HG02885 (cell line): ENCODE data around the gene CD101.

Source experiments
- ATAC-seq: cut with Tn5 transposase; IDR thresholded peaks from one replicate; pipeline ENCODE4 v1.9.1; 2021; ENCODE audit warnings: mild to moderate bottlenecking; ENCODE audit not compliant: unreplicated experiment, poor library complexity

The CD101 gene

DNA sequence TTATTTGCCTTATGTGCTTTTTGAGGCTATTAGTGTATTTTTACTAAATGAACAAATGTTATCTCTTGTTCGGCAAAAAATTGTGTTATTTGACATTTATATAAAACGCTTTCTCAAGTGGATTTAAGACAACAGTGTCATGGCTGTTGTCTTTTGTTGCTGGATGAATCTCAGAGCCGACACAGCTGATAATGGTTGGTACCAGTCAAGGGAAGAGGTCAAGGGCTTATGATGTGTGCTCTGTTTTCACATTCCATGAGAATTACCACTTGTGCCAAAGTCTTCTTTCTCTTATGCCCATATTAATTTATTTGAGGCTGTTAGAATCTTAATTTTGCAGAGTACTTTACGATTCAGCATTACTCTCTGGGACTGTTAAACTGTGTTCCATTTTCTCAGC is 17.9 kb upstream of the CD101 start:
- no peak for ATAC-seq

DNA sequence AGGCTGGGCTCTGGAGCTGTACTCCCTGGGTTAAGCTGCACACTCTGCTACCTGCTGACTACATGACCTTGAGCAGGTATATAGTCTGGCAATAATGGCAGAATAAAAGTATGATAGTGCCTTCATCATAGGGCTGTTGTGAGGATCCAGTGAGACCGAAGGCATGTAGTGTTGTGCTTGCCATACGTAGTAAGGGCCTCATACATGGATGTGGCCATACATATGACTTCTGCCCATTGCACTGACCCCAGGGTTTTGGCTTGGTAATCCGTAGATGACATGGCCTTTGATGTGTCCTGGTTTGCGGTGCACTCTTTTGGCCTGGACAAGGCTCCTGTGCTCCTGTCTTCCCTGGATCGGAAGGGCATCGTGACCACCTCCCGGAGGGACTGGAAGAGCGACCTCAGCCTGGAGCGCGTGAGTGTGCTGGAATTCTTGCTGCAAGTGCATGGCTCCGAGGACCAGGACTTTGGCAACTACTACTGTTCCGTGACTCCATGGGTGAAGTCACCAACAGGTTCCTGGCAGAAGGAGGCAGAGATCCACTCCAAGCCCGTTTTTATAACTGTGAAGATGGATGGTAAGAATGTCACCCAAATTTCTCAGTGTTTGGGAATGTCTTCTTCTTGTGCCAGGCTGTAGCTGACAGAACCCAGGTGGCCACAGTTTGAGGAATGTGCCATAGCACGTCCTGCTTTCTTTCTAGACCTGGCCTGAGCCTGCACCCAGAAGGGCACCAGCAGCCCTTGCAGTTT is 17.0 kb upstream of the CD101 start:
- no peak for ATAC-seq

DNA sequence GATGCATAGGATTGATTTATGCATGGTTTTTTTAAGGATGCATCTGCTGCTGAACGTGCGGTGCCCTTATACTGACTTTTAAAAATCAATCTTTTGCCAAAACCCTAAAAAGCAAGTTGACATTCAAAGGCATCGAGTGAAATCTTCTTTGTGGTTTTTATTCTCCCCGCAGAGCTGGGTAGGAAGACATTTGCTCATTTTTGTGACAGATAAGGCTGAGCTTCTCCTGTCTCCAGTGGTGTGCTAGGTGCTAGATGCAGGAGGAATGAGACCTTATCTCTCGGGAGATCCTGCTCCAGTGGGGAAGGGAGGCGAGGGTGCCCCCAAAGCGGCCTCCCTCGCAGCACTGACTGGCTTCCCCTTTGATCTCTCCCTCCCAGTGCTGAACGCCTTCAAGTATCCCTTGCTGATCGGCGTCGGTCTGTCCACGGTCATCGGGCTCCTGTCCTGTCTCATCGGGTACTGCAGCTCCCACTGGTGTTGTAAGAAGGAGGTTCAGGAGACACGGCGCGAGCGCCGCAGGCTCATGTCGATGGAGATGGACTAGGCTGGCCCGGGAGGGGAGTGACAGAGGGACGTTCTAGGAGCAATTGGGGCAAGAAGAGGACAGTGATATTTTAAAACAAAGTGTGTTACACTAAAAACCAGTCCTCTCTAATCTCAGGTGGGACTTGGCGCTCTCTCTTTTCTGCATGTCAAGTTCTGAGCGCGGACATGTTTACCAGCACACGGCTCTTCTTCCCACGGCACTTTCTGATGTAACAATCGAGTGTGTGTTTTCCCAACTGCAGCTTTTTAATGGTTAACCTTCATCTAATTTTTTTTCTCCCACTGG is 14.9 kb upstream of the CD101 start:
- no peak for ATAC-seq

DNA sequence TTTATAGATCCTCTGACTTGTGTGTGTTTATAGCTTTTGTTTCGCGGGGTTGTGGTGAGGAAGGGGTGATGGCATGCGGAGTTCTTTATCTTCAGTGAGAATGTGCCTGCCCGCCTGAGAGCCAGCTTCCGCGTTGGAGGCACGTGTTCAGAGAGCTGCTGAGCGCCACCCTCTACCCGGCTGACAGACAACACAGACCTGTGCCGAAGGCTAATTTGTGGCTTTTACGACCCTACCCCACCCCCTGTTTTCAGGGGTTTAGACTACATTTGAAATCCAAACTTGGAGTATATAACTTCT is 14.4 kb upstream of the CD101 start:
- ATAC-seq = no peak

DNA sequence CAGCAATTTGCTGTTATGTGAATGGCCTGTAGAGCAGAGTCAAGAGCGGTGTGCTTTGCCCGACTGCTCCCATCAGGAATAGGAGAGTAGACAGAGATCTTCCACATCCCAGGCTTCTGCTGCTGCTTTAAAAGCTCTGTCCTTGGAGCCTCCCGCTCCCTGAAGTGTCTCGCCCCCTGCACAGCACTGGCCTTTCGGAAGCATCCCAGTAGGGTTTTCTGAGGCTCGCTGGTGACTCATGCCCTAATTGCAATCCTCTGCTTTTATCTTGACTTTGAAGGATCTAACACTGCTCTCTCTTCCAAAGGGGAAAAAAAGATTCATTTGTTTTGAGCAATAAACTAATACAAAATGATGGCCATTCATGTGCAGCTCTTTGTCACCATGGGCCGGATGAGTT is 13.3 kb upstream of the CD101 start:
- no peak for ATAC-seq

DNA sequence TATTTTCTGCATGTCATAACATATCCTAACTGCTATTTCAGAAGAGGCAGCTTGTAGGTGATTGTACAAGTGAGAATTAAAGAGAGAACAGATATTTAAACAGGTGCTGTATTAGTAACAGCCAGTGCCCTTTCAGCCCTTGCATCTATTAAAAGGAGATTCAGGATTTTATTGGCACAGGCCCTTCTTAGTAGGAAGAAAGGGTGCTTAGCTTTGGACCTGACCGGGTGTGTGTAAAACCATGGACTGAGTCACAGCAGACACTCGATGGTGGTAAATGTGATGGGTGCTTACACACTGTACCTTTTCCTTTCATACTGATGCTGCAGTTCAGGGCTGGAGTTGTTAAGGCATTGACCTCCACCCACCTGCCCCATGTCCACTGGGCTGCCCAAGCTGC is 12.7 kb upstream of the CD101 start:
- ATAC-seq = no peak

DNA sequence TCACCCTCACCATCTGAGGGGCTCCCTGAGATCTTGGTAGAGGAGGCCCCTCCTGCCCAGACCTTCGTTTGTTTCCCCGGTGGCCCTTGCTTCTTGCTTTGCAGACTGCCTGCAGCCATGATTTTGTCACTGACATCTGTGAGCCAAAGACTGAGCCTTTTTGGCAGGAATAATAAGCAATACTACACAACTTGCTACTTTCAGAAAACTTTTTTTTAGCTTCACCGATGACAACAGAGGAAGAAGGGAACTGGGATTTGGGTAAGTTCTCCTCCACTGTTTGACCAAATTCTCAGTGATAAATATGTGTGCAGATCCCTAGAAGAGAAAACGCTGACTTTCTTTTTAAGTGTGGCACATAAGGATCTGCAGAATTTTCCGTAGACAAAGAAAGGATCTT is 11.7 kb upstream of the CD101 start:
- ATAC-seq = no peak

DNA sequence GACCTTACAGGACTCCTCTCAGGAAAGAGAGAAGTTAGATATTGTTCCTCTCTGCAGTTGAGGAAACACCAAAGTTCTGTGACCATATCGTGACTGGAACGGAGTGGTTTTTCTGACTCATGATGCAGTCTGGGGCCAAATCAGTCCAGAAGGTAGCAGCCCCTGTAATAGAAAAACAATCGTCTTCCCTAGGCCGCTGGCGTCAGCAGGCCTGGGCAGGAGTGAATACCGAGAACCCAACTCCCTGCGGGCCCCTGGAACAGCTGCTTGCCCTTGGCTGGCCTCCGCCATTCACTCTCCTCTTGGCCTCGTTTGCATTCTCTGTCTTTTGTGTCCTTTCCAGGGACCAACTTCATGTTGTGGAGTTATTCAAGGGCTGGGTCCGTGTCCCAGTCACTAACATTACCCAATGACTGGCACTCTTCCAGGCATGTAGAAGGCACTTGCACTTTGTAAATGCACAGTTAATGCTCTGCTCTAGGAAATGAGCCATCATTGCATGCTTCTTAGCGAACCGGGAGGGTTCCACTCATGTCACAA is 10.9 kb upstream of the CD101 start:
- ATAC-seq = no peak

DNA sequence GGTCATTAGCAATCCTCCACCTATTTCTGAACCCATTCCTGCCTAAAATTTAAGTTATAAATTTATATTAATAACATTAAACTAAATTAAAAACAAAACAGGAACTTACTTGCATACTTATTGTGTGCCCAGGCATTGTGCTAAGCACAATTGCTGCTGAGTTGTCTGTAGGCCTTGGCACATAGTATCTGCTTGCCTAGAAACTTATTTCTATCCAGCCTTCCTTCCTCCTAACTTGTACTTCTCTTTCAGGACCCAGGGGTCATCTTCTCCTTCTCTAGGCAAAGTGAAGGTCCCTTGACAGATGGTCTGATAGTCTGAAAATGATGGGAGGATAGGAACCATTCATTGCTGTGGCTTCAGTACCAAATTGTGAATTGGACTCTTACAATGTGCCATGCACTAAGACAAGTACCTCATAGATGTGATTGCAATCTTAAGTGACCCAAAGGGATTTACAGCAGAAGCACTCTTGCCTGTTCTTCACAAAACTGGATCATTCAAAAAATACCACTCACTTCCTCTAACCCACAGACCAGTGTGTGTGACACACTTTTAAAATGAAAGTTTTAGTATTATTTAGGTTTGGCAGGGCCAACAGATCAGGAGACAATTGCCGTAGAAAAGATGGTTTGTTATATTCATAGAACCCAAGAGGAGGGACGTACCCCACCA is 10.3 kb upstream of the CD101 start:
- ATAC-seq = no peak

DNA sequence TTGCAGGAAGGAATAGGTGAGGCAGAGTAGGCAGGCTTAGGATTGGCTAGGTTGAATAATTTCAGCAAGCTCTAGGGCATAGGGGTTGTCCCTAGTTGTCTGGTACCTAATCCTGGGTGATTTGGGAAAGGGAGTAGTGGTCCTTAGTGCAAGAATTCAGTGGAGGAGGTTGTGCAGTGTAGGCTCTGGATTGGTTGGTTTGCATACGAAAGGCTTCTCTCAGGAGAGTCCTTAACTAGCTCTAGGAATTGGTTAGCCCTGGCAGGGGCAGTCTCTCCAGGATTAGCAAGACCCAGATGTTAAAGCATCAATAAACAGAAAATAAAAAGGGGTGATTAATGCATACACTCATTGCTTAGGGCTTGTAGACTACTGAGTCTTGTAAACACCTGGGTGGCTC is 9.6 kb upstream of the CD101 start:
- no peak for ATAC-seq

DNA sequence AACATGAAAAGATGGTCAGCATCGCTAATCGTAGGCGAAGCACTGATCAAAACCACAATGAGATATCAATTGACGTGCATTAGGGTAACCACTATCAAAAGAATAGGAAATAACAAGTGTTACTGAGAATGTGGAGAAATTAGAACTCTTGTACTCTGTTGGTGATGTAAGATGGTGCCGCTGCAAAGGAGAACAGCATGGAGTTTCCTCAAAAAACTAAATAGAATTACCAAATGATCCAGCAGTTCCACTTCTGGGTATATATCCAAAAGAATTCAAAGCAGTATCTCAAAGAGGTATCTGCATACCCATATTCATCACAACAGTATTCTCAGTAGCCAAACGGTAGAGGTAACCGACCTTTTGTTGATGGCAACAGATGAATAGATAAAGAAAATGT is 8.3 kb upstream of the CD101 start:
- no peak for ATAC-seq

DNA sequence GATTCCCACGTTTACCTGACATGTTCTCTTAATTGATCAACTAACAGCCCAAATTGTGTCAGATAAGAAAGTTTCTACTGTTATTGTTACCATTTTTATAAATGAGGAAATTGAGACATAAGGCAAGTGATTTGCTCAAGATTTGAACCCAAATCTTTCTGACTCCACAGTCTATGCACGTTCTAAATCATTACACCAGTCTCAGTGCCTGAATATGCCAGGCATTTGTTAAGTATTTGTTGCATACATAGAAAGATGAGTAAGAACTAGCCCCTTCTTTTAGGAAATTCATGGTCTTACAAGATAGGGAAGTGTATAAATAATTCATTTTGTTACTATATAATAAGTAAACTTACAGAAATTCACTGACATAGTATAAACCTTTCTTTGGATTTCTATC is 7.1 kb upstream of the CD101 start:
- no peak for ATAC-seq

DNA sequence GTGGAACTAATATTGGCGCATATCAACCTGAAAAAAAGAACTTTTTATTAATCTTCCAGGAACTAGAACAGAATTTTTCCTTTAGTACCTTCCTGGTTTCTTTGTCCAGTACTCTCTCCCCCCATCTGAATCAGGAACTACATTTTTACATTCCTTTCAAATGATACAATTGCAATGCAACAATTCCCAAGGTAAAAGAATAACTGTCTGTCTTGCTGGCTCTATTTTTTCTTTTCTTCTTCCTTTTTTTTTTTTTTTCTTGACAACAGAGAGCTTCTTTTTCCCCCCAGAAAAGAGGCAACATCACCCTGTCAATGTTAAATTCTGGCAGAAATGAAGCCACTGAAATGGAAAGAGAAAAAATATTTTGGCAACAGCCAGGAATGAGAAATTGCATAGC is 4.5 kb upstream of the CD101 start:
- no peak for ATAC-seq

DNA sequence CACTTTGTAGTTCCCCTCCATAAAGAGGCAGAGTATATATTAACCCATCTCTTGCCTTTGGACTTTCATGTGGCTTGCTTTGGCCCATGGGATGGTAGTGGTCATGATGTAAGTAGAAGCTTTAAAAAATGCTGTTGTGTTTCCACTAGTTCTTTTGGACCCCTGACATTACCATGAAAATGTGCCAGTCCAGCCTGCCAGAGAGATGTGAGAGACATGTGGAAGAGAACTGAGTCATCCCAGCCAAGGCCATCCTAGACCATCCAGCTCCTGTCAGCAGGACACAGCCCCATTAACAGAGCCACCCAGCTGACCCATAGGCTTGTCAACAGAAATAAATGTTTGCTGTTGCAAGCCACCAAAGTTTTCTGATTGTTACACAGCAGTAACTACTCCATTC is 3.9 kb upstream of the CD101 start:
- no peak for ATAC-seq

DNA sequence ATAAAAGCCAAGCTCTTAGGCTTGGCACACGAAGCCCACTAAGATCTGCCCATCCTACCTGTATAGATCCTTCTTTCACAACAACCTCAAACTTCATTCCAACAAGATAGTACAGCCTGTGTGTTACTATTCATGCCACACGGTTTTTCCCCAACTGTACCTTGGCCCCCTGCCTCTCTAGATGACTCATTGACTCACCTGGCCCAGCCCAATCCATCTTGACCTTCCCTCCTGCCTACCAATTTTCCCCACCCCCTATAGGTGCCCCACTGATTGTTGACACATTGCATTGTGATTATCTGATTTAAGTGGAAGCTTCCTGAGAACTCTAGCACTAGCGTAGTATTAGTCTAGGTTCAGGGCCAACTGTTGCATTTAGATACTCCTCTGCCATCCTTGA is 2.0 kb upstream of the CD101 start:
- ATAC-seq = no peak

DNA sequence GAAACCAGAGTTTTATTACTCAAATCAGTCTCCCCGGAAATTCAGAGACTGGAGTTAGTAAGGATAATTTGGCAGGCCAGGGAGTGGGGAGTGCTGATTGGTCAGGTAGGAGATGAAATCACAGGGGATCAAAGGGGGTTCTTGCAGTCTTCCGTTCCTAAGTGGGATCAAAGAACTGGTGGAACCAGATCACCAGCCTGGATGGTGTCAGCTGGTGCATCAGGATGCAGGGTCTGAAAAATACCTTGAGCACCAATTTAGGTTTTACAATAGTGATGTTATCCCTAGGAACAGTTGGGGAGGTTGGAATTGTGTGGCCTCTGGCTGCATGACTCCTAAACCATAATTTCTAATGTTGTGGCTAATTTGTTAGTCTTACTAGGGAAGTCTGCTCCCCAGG is 1.4 kb upstream of the CD101 start:
- ATAC-seq = no peak

DNA sequence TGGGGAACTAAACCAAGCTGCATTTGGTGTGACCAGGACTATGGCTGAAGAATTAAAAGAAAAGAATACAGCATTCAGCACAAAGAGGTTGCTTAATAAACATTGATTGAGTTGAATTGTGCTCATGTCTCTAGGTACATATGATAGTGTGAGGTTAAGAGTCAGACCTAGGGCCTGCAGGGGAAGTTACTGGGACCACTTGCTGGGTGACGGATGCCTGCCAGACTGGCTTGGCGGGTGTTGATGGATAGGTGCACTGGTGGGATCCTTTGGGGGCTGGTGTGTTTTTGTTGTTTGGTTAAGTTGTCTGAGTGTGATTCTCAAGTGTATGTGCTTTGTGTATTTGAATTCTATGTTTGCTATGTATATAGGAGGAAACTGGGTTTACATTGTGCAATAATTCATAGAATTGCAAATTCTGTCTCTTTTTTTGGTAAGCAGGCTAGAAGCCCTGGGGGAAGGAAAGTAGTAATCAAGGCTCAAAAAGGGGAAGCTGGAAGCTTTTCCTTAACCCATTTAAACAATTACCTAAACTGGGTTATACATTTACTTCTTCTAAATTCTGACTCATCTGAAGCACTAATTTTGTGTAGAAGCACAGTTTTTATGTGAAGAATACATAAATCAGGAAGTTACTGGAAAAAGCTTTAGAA is 1.8 kb downstream of the CD101 start:
- no peak for ATAC-seq

DNA sequence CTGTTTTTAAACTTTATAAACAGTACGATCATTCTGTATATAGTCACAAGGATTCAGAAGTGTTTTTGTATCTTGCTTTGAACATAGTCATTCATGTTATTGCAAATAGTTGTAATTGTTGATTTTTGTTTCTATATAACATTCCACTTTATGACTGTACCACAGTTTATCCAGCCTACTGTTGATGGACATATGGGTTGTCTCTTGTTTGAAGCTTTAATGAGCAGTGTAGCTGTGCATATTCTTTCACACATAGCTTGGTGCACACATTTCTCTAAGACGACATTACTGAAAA is 6.1 kb downstream of the CD101 start:
- no peak for ATAC-seq

DNA sequence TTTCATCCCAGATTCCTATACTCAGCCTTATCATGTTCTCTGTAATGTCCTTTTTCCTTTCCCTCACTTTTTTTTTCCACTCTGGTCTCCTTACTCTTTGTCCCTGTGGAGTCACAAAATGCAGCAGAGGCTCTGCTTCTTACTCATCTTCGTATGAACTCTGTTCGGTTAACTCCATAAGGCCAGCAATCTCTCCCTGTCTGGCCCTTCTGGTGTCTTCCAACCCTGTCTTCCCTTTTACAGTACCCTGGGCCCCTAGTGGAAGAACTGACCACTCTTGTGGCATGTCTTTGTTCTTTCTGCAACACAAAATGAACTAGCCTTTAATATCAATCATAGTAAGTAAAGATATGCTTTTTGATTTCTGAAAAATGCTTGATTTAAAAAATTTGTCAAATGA is 7.1 kb downstream of the CD101 start:
- no peak for ATAC-seq

DNA sequence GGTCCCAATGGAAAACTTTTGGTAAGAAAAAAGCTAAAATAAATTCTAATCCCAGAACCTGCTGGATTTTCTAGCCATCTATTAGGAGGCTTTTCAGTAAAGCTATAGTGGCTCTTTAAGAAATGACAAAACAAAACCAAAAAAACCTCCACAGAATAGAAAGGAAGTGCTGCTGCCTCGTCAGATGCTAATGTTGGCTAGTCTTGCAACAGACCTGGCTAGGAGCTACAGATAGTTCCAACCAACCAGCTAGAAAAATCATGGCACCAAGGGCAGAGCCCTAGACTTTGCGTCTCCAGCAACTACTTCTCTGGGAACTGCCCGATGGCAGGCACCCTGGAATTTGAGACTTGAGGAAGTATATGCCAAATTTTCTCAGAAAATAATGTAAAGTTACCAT is 7.6 kb downstream of the CD101 start:
- ATAC-seq = no peak

DNA sequence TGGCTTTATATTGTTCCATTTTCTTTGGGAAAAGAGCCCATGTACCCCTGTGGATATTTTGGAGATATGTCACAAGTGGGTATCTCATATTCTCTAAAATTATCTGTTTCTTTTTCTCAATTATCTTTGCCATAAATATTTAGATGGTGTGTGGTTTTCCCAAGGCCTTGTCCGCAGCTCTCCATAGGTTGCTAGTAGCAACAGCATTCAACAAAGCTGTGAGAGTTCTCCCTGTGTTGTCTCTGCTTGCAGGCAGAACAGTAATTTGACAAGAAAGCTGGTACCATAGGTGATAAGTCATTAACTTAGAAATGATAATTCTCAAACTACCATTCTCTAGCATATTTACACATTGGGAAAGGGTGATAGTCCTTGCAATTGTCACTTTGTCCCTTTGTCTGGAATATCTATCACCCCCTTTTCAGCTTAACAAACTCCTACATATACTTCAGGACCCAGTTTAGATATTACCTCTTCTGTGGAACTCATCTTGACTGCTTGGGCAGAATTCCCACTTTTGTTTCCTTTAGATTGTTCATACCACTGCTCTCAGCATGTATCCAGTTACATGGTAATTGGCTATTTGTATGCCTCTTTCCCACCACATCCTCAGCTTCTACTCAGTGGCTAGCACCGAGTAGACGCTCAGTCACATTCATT is 8.9 kb downstream of the CD101 start:
- ATAC-seq = no peak
